GM12865 (cell line): ENCODE measurements around the gene OSER1.

Experiments used
- DNase-seq: peaks from one replicate; pipeline ENCODE4 v3.0.0; 2010; ENCODE audit warnings: low read depth
- H3K4me3 ChIP-seq: 2 replicates; pipeline ENCODE4 v1.5.1; 2011; ENCODE audit warnings: mild to moderate bottlenecking, low read depth, low read length, control low read depth
- CTCF ChIP-seq: IDR thresholded peaks from 2 replicates; pipeline ENCODE4 v1.5.1; 2011; ENCODE audit warnings: low read length, control low read depth, low read depth, inconsistent platforms; ENCODE audit not compliant: insufficient read depth; ENCODE audit errors: missing control alignments

Gene OSER1

GRCh38 chr20:44171775-44172571 lies 38.6 kb downstream of the OSER1 start:
- H3K4me3 ChIP-seq = no peak overlapping the region
- no peak for DNase-seq
- TF ChIP-seq CTCF = no peak

GRCh38 chr20:44170816-44171410 lies 39.7 kb downstream of the OSER1 start:
- TF ChIP-seq CTCF = no peak

GRCh38 chr20:44167736-44168135 lies 42.8 kb downstream of the OSER1 start:
- no peak overlapping the region for H3K4me3 ChIP-seq
- no peak for TF ChIP-seq CTCF
- no peak for DNase-seq

More at GRCh38 chr20:44170816-44171410, 39.7 kb downstream of the OSER1 start:
- no peak for DNase-seq
- no peak overlapping the region for H3K4me3 ChIP-seq

- no peak for TF ChIP-seq CTCF
- no peak overlapping the region for H3K4me3 ChIP-seq
- no peak for DNase-seq
These were observed 44.1 kb downstream of the OSER1 start for GRCh38 chr20:44166477-44166876.

- no peak for DNase-seq
- TF ChIP-seq CTCF = no peak
- no peak overlapping the region for H3K4me3 ChIP-seq
These were observed 44.6 kb downstream of the OSER1 start for GRCh38 chr20:44166008-44166407.

GRCh38 chr20:44160133-44160532 lies 50.4 kb downstream of the OSER1 start:
- no peak for TF ChIP-seq CTCF
- H3K4me3 ChIP-seq = no peak overlapping the region
- DNase-seq = no peak
